NCI-H2196 treated with DMSO at 0.1 percent for 48 hours (cell line): Measurements from ENCODE around the gene FBXW8.
"Not testable (repeated sequence)": the region's sequence is repeated elsewhere in the genome, so short reads cannot be mapped to it uniquely, and the experiment has no call there.

ENCODE experiments used
- DNase-seq: peaks from one replicate; lab custom pipeline; 2025; ENCODE audit not compliant: unreplicated experiment; lab: John Stamatoyannopoulos, UW

FBXW8 gene

DNA sequence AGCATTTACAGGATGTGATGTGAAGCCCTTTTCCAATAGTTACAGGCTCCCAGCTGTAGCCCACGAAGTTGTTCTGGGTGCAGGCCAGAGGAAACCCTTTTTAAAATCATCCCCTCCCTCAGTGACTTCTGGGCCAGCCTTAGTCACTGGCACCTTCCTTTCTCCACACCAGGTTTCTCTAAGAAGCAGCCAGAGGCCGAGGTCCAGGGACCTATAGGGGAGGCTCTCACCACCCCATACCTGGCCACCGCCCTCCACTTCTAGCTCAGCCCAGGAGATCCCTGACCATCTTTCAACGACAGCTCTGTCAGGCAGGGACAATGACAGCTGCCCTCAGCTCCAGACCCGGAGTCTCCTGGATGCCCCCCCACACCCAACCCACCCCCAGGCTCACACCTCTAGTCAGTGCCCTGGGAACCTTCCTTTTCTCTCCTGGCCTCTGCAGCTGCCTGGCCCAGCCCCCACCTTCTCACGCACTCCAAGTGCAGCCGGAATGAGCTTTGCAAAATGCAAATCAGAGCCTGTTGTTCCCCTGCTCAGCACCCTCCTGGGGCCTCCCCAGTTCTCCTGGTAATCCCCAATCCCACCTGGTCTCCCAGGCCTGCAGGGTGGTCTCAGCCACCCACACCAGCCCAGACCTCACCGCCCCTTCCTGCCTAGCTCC is 141.8 kb downstream of the FBXW8 start:
- DNase-seq: no peak

DNA sequence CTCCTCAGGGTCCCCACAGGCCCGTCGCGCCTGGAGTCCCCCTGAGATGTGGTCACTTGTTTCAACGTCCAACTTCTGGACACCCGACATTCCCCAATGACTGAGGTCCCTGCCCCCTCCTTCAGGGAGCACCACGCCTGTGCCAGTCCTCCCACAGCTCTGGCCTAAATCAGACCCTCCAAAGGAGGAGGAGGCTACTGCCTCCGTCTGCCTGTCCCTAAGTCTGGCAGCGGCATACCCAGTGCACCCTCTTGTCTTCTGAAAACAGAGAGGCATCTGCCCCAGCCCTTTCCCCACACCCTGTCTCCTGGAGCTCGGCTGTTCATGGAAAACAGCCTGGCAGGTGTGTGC is 142.3 kb downstream of the FBXW8 start:
- DNase-seq: no peak

DNA sequence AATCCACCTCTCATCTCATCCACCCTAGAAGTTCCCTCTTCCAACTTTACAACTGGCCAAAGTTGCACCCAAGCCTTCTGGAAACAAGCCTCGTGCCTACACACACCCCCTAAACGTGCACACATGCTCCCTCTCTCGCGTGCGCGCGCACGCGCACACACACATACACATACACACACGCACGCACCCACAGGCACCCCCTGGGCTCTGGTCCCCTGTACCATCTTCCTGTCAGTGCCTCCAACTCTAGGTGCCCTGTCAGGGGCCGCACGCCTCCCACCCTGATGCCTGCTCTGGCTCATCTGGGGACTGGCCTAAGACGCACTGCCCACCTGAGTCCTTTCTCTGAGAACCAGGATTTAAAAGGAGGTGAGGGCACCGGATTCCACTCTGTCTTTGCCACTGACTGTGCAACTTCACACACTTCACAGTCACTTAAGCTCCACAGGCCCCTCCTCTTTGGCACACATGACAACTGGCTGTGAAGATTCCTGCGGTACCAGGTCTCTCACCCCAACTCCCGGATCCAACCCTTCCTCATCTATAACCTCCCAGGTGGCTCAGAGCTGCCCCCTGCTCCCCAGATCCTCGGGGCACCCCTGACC is 142.9 kb downstream of the FBXW8 start:
- DNase-seq: no peak

DNA sequence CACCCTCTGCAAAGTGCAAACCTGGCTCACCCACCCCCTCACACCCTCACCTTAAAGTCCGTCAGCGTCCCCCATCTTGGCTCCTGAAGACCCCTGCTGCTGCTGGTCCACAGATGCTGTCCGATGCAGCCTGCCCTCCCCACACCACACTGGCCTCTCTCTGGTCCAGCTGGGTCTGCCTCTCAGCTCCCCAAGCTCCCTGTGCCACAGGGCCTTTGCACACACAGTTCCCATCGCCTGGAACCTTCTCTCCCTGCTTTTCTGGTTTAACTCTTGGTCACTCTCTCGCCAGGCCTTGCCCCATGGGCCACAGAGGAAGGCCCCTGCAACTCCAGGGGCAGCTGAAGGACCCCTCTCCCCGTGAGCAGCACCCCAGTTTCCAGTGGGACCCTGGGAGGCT is 143.5 kb downstream of the FBXW8 start:
- DNase-seq: no peak

DNA sequence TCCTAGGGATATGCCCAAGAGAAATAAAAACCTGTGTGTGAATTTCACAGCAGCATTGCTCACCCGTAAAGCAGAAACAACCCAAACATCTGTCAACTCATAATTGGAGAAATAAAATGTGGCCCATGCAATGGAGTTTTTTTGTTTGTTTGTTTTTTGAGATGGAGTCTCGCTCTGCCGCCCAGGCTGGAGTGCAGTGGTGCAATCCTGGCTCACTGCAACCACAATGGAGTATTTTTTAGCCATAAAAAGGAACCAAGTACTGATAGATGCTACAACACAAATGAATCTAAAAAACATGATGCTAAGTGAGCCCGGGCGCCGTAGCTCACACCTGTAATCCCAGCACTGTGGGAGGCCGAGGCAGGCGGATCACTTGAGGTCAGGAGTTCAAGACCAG is 146.9 kb downstream of the FBXW8 start:
- DNase-seq: not testable (repeated sequence)

DNA sequence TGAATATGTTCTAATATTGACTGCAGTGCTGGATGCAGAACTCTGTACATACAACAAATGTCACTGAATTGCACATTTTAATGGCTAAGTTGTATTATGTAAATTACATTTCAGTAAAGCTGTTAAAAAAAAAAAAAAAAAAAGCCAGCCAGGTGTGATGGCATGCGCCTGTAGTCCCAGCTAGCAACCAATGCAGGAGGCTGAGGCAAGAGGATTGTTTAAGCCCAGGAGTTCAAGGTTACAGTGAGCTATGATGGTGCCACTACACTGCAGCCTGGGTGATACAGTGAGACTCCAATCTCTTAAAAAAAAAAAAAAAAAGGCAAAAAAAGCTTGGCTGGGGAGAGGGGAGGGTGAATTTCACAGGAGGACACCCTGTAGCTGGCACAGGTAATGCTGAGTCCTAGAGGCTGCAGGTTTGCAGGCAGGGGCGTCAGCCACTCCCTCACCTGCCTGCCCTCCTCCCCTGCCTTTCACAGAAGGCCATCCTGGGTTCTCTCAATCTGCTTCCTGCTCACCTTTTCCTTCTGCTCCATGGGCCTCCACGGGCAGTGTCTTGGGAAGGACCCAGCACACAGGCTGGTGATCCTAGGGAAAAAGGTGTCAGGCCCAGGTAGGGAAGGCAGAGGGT is 147.8 kb downstream of the FBXW8 start:
- no peak for DNase-seq

DNA sequence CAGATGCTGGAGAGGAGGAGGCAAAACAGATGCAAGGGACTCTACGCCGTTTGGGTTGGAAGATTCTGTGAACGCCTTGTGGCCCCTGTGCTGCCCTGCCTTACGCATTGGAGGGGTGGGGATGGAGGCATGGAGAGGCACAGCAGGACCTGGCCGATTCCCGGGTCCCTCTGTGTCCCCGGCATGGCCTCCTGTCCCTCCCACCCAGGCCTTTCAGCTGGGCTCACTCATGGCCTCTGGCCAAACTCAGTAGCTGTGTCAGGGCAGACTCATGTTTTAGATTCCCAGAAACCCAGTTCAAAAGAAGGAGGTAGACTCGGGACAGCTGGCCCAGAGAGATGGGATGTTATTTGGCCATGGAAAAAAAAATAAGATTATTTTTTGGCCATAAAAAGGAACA is 148.4 kb downstream of the FBXW8 start:
- no peak for DNase-seq

DNA sequence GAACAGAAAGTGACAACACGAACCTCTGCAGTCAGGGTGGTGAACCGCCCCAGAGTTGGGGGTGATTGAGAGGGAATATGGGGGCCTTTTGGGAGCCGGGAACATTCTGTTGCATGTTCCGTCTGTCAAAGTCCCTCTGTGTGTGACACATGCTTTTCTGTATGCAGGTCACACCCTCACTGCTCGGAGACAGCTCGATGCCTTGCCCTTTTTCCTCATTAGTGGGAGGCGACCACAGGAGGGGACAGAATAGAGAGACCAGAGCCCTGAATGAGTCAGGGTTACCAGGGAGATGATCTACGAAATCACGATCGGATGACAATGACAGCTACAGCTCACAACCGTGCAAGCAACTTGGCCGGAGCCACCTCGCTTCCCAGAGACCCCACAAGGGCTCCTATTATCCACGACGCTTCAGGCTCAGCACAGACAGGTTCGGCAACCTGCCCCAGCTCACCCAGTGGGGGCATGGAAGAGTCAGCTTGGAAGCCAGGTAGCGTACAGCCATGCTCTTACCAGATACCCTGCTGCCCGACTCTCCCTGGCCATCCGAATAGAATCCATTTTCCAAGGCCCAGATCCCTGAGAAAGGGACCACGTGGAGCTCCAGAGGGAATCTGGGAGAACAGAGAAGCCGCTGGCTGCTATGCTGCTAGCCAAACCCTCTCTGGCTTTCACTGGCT is 149.6 kb downstream of the FBXW8 start:
- no peak for DNase-seq

DNA sequence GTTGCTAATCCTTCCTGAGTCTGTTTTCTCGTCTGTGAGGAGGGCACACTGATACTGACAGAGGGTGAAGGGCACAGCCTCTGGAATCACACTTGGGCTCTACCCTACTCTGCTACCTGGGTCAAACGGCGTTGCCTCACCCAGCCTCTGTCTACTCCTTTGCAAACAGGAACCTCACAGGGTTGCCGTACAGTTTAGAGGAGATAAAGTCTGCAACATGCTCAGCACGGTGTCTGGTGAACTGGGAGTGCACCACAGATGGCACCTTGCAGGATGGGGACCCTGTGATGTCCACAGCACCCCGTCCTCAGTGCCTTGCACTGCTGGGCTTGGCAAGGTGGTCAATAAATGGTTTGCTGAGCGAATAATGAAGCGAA is 150.2 kb downstream of the FBXW8 start:
- no peak for DNase-seq

DNA sequence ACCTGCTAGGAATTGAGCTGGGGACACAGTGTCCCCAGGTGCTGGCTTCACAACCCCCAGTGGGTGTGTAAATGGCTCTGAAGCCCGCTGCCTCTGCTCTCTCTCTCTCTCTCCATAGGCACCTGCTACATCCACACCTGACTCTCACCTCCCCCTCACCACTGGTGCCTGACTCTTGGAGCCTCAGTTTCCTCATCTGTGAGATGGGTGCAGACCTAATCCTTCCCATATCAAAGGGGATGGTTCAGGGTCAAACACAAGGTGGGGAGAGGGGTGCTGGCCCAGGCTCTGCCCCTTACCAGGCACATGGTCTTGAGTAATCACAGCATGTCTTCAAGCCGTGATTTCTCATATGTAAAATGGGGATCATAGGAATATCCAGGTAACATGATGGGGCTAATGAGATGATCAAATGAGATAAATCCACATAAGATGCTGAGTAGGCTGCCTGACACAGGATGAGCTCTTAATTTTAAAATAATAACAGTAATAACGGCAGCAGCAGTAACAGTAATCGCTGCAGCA is 150.9 kb downstream of the FBXW8 start:
- DNase-seq: no peak

DNA sequence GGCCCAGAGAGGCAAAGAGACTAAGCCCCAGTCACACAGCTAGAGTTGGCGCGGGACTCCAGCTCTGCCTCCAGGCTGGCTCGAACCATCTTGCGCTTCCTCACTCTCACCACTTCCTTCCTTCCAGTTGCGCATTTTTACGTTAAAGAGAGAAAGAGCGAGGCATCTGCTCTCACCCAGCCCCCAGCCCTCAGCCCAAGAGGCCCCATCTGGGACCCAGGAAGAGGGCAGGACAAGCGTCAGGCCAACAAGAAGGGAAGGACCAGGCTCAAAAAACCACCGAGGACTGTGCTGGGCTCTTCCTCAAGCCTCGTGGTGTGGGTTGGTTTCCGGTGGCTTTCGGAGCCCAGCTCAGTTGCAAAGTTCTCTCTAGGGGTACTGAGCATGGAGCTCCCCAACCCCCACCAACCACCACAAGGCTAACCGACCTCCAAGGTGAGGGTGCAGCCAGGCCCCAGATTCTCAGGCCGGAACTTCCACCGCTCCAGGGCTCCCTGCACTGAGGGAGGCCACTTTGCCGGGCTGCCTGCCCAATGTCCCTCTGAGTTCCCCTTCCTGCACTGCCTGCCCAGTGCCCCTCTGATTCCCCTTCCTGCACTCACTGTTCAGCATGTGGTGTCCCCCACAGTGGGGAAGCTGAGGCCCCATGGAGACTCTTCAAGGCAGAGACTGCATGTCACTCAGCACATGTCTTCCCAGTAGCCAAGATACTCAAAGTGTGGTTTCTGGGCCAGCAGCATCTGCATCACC is 152.6 kb downstream of the FBXW8 start:
- no peak for DNase-seq

DNA sequence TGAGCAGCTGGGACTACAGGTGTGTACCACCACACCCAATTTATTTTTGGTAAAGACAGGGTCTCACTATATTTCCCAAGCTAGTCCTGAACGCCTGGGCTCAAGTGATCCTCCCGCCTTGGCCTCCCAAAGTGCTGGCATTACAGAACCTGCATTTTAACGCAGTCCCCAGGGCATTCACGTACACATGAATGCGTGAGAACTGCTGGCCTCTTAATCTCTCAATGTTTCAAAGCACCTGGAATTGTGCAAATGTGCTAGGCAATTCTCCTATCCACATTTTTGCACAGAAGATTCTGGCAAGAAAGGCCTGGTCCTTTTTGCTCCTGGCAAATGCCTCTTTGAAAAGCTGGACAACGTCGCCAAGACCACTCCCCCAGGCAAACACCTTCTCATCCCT is 153.3 kb downstream of the FBXW8 start:
- no peak for DNase-seq

DNA sequence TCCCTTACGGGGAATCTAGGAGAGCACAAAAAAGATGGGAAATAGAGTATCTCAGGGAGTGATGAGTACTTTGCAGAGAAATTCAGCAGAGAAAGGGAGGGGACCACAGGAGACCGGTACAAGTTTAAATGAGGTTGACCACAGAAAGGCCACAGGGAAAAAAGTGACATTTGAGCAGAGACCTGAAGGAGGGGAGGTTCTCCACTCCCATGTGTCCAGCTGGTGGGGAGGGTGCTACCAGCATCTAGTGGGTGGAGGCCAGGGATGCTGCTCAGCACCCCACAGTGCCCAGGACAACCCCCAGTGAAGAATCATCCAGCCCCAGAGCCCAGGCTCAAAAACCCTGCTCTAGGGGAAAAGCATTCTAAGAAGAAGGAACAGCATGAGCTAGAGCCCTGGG is 153.8 kb downstream of the FBXW8 start:
- no peak for DNase-seq

DNA sequence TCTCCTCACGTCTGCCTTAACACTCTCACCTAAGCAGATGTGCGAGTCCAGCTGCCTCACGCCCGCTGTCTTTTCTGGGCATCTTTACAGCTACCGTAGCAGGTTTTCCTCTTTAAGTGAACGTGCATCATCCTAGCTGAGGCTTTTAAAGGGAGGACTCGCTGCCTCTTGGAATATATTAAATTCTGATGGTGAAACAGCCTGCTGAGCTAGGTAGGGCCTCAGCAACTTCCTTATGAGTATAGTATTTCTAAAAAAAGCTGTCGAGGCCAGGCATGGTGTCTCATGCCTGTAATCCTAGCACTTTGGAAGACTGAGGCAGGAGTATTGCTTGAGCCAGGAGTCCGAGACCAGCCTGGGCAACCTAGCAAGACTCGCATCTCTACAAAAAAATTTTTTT is 156.3 kb downstream of the FBXW8 start:
- no peak for DNase-seq

DNA sequence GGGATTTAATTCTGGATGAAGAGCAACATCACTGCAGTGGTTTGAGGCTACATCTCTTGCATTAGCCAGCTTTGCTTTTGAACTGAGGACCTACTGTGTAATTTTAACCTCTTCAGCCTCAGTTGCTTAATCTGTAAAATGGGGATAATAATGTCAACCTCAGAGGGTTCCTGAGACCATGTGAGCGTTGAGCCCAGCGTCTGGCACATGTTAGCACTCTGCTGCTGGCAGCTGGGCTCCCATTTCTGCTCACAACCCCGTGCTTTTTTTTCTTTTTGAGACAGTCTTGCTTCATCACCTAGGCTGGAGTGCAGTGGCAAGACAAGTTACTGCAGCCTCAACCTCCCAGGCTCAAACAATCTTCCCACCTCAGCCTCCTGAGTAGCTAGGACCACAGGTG is 156.9 kb downstream of the FBXW8 start:
- DNase-seq: no peak

DNA sequence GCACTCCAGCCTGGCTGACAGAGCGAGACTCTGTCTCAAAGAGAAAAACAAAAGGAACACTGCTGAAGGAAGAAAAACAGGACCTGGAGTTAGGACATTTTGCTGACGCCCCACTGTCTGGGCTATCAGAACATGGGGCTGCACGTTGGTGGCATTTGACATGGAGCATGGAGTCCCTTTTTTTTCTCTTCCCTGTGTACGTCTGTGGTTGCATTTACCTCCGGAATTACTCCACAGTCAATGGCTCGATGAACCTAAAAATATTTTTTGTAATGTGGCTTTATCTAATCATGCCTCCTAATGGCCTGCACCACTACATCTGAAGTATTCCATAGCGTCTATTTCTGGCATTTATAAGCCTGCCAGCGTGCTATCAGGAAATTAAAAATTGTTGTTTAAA is 157.7 kb downstream of the FBXW8 start:
- DNase-seq: no peak

DNA sequence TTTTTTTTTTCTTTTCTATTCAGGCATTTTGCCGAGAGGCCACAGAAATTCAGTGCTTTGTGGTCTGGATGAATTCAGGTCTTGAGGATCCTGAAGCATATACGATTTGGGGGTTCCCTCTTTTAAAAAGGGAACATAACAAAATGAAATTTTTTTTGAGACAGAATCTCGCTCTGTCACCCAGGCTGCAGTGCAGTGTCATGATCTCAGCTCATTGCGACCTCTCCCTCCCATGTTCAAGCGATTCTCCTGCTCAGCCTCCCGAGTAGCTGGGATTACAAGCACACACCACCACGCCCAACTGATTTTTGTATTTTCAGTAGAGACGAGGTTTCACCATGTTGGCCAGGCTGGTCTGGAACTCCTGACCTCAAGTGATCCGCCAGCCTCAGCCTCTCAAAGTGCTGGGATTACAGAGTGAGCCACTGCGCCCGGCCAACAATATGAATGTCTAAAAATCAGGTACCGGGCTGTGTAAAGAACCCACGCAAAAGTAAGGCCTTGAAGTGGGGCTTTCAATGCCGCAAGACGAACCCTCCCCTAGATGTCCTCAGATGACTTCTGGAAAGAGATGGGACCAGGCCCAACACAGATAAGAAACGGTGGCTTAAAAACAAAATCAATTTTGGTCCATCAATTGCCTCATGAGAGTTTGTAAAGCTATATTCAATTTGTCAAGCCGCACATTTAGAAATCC is 158.5 kb downstream of the FBXW8 start:
- DNase-seq: no peak

DNA sequence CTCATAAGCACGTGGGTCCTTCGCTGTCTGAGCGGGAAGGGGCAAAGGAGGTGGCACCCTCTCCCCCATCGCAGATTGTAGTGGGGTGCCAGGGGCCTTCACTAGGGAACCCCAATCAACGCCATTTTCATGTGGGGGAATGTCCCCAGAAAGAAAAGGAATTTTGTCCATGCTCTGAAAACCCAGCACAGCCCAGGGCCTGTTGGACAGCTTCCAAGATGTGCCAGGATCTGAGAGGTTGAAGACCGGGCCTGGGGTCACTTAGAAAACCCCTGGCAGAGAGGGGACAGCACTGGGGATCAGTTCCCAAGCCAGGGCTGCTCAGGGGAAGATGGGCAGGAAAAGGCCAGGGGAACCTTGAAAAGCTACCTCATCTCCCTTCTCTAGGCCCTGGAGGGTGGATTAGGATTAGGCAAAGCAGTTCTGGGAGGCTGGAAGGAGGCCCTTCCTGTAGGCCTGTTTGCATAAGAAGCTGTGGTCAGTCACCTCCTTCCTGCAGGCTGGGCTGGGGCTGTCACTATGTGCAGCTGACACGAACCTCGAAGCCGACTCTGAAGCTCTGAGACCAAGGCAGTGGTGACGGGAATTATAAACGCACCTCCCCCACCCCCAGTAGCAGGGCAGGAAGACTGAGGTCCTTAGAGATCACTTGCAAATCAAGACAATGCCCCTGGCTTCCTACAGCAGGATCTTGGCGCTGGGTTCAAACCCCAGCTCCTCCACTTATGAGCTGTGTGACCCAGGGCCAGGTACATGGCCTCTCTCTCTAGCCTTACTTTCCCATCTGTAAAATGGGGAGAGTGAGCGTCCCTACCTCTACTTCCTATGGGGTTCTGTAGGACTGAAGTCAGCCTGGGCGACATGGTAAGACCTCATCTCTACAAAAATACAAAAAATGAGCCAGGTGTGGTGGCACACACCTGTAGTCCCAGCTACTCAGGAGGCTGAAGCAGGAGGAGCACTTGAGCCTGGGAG is 159.5 kb downstream of the FBXW8 start:
- DNase-seq: no peak

DNA sequence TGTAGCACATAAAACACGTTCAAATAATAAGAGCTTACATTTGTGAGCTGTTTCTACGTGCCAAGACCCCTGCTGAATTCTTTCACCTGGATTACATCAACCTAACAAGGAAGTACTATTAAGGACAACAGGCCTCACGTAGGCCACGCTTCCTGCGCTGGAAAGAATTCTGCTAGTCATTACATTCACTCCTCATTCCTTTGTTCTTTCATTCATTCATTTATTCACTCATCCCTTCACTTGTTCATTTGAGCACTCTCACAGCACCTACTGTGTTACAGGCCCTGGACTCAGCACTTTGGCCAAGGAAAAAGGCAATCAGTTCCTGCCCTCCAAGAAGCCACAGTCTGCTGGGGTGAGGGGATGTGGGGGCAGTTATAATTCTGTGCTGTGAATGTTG is 160.3 kb downstream of the FBXW8 start:
- no peak for DNase-seq

DNA sequence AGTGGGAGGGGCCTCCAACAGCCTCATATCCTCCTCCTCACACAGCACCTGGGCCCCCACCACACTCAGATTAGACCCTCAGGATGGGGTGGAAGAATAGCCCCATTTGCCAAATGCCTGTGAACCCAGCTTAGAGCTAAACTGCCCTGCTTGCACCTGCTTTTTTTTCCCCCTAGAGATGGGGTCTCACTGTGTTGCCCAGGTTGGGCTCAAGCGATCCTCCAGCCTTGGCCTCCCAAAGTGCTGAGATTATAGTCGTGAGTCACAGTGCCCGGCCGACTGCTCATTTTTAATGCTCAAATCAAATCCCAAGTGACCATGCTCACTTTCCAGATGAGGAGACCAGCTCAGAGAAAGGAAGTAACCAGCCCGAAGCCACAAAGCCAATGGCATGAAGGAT is 161.4 kb downstream of the FBXW8 start:
- DNase-seq: no peak
